ENCODE results near the gene LPP.

DNA sequence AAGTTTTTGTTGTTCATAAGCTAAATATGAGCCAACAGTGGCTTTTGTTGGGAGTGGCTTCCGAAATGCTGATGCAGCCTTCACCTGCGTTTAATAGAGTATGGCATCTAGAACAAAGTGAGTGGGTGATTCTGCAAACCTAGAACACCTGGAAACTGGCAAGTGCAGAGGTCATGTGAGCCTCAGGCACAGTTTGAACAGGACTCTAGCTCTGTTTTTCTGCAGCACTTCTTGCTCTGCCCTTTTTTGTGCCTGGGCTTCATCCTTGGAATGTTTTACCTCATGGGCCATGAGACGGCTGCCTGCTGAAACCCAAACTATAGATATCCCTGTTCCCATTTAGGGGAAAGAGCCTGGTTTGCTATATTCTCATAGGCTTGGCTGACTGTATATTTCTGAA lies 73.5 kb downstream of the LPP start:
- TF ChIP-seq, protein P1, sequence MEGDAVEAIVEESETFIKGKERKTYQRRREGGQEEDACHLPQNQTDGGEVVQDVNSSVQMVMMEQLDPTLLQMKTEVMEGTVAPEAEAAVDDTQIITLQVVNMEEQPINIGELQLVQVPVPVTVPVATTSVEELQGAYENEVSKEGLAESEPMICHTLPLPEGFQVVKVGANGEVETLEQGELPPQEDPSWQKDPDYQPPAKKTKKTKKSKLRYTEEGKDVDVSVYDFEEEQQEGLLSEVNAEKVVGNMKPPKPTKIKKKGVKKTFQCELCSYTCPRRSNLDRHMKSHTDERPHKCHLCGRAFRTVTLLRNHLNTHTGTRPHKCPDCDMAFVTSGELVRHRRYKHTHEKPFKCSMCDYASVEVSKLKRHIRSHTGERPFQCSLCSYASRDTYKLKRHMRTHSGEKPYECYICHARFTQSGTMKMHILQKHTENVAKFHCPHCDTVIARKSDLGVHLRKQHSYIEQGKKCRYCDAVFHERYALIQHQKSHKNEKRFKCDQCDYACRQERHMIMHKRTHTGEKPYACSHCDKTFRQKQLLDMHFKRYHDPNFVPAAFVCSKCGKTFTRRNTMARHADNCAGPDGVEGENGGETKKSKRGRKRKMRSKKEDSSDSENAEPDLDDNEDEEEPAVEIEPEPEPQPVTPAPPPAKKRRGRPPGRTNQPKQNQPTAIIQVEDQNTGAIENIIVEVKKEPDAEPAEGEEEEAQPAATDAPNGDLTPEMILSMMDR (IDR thresholded peaks at IDR 0.05 in 2 of 3, conservative IDR thresholded peaks at IDR 0.05 in 1 of 3; ENCODE audit: borderline replicate concordance in 1 of 3, insufficient read depth in 1 of 3, low read depth in 2 of 3, low read length in 2 of 3), result no peak
- TF ChIP-seq EZH2phosphoT487 (IDR thresholded peaks at IDR 0.05; ENCODE audit: borderline replicate concordance) (no peak), RAD21 (IDR thresholded peaks at IDR 0.05; ENCODE audit: low read depth) (no peak), EGR1 (IDR thresholded peaks at IDR 0.05; ENCODE audit: low read depth) (no peak)
- TF ChIP-seq, protein P2, sequence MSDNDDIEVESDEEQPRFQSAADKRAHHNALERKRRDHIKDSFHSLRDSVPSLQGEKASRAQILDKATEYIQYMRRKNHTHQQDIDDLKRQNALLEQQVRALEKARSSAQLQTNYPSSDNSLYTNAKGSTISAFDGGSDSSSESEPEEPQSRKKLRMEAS (IDR thresholded peaks at IDR 0.05), result no peak
